Measurements from ENCODE around the gene BRSK2.

The BRSK2 gene

DNA sequence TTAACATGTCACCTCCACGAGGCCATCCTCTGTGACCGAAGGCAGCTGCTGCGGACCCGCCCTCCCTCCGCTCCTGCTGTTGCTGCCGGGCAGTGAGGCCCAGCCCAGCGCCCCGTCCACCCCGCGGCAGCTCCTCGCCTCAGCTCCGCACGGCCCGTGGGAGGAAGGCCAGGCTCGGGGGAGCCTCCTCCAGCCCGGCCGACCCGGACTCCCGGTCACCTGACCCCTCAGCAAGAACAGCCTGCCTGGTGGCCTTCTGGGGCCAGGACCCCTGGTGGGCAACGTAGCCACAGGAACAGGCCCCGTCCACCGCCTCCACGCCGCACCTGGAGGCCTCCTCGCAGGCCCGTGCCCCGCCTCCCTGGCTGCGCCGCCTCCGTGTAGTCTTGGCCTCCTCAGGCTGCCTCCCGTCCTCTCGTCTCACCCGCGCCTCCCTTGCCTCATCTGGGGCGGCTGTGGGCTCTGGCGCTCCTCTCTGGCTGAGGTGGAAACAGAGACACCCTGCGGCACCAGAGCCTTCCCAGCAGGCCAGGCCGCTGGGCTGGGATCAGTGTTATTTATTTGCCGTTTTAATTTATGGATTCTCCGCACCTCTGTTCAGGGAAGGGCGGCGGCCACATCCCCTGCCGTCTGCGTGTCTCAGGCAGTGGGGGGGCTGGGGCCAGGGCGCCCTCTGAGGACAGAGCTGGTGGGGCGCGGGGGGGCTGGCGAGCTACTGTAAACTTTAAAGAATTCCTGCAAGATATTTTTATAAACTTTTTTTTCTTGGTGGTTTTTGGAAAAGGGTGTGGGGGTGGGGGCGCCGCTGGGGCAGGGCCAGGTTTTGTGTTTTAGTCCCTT is 71.5 kb downstream of the BRSK2 start:
- no peaks in the 10 kb centered on the region for H3K36me3 ChIP-seq (ENCODE audit: control insufficient read depth, insufficient read depth, low read length)
- no peaks in the 10 kb centered on the region for H3K79me2 ChIP-seq
- no peaks in the 10 kb centered on the region for H3K27me3 ChIP-seq (ENCODE audit: control insufficient read depth, insufficient read depth, low read length)
- TF ChIP-seq, protein P1, sequence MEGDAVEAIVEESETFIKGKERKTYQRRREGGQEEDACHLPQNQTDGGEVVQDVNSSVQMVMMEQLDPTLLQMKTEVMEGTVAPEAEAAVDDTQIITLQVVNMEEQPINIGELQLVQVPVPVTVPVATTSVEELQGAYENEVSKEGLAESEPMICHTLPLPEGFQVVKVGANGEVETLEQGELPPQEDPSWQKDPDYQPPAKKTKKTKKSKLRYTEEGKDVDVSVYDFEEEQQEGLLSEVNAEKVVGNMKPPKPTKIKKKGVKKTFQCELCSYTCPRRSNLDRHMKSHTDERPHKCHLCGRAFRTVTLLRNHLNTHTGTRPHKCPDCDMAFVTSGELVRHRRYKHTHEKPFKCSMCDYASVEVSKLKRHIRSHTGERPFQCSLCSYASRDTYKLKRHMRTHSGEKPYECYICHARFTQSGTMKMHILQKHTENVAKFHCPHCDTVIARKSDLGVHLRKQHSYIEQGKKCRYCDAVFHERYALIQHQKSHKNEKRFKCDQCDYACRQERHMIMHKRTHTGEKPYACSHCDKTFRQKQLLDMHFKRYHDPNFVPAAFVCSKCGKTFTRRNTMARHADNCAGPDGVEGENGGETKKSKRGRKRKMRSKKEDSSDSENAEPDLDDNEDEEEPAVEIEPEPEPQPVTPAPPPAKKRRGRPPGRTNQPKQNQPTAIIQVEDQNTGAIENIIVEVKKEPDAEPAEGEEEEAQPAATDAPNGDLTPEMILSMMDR (IDR thresholded peaks at IDR 0.05) = no peak
- no peak overlapping the region for H2AFZ ChIP-seq
- no peak overlapping the region for H3K4me2 ChIP-seq (ENCODE audit: low read length)
- H3K4me3 ChIP-seq (ENCODE audit: low read depth, low read length) = no peak overlapping the region
- H3K9me3 ChIP-seq (ENCODE audit: control insufficient read depth, low read length) = no peaks in the 10 kb centered on the region
- H3K9ac ChIP-seq = no peak overlapping the region
- no peak overlapping the region for H3K27ac ChIP-seq
- H3K4me1 ChIP-seq = no peaks in the 10 kb centered on the region

DNA sequence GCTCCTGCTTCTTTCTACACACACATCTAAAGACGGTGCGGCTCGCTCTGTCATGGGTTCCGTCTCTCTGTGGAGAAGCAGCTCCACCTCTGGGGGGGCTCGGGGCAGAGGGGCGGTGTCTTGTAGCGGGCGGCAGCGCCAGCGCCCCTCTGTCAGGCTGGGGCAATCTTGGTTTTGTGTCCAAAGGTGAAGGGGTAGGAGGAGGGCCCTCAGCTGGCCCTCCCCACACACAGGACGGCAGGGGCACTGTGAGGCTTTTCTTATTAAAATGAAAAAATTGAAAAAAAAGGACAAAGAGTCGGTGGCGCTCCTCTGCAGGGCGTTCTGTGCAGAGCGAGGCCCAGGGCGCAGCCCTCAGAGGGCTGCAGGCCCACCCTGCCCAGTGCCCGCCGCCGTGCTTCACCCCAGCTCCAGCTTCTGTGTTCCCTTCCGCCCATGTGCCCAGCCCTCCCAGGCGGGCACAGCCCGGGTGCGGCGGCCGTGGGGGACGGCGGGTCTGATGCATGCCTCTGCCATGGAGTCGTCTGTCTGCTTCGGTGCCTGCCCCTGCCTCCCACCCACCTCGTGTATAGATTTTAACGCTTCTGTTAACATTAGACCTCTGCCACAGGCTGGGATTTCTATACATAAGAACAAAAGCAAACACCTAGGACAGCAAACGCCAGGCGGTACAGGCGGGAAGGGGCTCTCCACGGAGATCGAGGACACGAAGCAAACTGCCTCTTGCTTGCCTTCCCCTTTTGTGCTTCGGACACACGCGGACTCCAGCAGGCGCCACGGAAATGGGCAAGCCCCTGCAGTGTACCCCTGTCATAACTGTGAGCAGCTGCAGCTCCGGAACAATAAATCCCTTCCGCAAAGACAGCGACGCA is 72.3 kb downstream of the BRSK2 start:
- no peaks in the 10 kb centered on the region for H3K9me3 ChIP-seq (ENCODE audit: control insufficient read depth, low read length)
- H3K36me3 ChIP-seq (ENCODE audit: control insufficient read depth, insufficient read depth, low read length) = no peaks in the 10 kb centered on the region
- no peak overlapping the region for H2AFZ ChIP-seq
- no peak overlapping the region for H3K4me3 ChIP-seq (ENCODE audit: low read depth, low read length)
- H3K9ac ChIP-seq = no peak overlapping the region
- H3K27me3 ChIP-seq (ENCODE audit: control insufficient read depth, insufficient read depth, low read length) = no peaks in the 10 kb centered on the region
- no peaks in the 10 kb centered on the region for H3K79me2 ChIP-seq
- H3K4me2 ChIP-seq (ENCODE audit: low read length) = no peak overlapping the region
- no peak overlapping the region for H3K27ac ChIP-seq
- H3K4me1 ChIP-seq = no peaks in the 10 kb centered on the region
- TF ChIP-seq, protein P1 (IDR thresholded peaks at IDR 0.05) = no peak

DNA sequence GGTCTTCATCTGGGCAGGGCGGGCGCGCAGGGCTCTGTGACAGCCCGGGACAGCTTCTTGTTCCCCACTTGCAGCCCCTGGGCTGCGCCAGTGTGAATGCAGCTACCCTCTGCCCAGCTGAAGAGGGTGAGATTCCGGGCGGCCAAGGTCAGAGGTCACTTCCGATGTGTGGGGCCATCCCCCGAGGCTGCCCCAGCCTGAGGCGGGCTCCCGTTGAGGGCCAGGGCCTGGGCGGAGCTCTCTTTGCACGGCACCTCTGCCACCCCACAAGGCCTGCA is 72.9 kb downstream of the BRSK2 start:
- TF ChIP-seq, protein P1 (IDR thresholded peaks at IDR 0.05) = no peak
- no peaks in the 10 kb centered on the region for H3K27me3 ChIP-seq (ENCODE audit: control insufficient read depth, insufficient read depth, low read length)
- no peak overlapping the region for H3K4me3 ChIP-seq (ENCODE audit: low read depth, low read length)
- no peaks in the 10 kb centered on the region for H3K9me3 ChIP-seq (ENCODE audit: control insufficient read depth, low read length)
- no peaks in the 10 kb centered on the region for H3K36me3 ChIP-seq (ENCODE audit: control insufficient read depth, insufficient read depth, low read length)
- no peak overlapping the region for H3K4me2 ChIP-seq (ENCODE audit: low read length)
- no peak overlapping the region for H3K9ac ChIP-seq
- peaks cover 2% of the 10 kb centered on the region for H3K4me1 ChIP-seq
- H3K27ac ChIP-seq = no peak overlapping the region
- no peaks in the 10 kb centered on the region for H3K79me2 ChIP-seq
- no peak overlapping the region for H2AFZ ChIP-seq

DNA sequence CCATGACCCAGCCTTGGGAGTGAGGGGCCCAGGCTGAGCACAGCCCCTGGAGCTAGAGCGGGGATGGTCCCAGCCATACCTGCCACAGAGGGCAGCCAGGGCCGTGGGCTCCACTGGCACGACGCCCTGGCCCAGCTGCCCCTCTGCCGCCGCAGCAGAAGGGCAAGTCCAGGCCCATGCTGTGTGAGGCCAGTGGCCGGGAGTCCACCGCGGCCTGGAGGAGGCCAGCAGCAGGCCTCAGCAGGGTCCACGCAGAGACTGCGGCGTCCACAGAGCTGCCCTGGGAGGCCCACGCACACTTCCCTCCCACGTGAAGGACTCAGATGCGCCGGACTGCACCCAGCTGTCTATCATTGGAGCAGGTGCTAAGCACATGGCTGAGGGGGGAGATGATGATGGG is 73.3 kb downstream of the BRSK2 start:
- TF ChIP-seq, protein P1 (IDR thresholded peaks at IDR 0.05) = no peak
- Histone ChIP-seq H3K4me2 (ENCODE audit: low read length) (no peak overlapping the region), H3K9me3 (ENCODE audit: control insufficient read depth, low read length) (no peaks in the 10 kb centered on the region), H3K4me3 (ENCODE audit: low read depth, low read length) (no peak overlapping the region), H3K36me3 (ENCODE audit: control insufficient read depth, insufficient read depth, low read length) (no peaks in the 10 kb centered on the region), H3K79me2 (no peaks in the 10 kb centered on the region), H2AFZ (no peak overlapping the region), H3K4me1 (peaks cover 2% of the 10 kb centered on the region), H3K27me3 (ENCODE audit: control insufficient read depth, insufficient read depth, low read length) (no peaks in the 10 kb centered on the region), H3K9ac (no peak overlapping the region), H3K27ac (no peak overlapping the region)
